Occipital lobe (tissue), 2 donors: ENCODE results near the gene MUC5AC. TPM values are rescaled to one million over a fixed set of nuclear protein-coding genes. Genes with fewer than 3 reads are reported as not detected.
"Not testable (repeated sequence)": the region's sequence is repeated elsewhere in the genome, so short reads cannot be mapped to it uniquely, and the experiment has no call there.

Experiments
- DNase-seq: peaks from one replicate; lab custom pipeline; 2025; lab: John Stamatoyannopoulos, UW
- total RNA-seq: library from RNA; depleted of rRNA; stranded (reverse); fragments of >200 nt; gene quantifications from one replicate; pipeline ENCODE4 v1.2.3, GENCODE V29; 2014

MUC5AC gene
- total RNA-seq, 1 donor from 2014 or later, result not detected

DNA sequence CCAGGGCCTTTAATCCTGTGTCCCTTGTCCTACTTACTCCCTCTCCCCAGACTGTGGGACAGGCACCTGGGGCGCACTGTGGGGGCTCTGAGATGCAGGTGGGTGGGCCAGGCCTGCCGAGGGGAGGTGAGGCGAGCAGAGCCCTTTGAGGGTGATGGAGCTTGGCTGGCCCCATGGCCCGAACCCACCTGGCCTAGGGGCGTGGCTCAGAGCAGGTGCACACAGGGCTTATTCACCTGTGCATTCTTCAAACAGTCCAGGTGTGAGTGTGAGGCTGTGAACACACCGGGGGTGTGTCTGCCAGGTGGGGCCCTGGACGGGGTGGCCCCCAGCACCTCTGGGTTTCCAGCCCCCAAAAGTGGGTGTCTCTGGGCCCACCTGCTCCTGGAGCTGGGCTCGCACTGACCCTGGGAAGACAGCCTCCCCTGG, 9.0 kb upstream of the MUC5AC start:
- DNase-seq, result no peak

DNA sequence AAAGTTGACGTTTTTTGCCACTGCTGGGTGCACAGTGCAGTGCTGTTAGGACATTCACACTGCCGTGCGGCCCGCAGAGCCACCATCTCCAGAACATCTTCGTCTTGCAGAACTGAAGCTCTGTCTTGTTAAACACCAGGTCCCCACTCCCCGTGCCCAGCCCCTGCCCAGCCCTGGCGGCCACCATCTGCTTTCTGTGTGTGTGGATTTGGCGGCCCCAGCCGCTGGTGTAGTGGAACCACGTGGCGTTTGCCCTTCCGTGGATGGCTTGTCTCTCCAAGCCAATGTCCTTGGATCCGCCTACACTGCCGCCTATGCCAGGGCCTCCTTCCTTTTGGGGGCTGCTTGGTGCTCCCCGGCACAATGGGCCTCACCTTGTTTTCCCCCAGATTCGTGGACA, 8.2 kb upstream of the MUC5AC start:
- DNase-seq, result no peak

DNA sequence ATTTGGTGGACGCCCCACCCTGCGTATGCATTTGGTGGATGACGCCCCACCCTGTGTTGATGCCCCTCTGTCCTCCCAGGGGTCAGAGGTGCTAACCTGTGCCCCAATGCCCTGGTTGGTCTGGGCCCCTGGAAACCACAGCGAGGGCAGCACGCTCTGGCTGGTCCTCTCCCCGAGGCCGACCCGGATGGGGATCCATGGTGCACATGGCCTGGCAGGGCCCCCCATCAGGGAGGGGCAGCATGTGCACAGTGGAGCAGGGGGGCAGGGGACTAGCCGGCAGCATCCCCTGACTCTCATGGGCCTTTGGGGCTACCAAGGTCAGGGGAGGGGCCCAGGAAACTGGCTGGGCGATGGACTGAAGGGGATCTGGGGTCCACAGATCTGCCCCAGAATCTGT, 7.6 kb upstream of the MUC5AC start:
- DNase-seq, result no peak

DNA sequence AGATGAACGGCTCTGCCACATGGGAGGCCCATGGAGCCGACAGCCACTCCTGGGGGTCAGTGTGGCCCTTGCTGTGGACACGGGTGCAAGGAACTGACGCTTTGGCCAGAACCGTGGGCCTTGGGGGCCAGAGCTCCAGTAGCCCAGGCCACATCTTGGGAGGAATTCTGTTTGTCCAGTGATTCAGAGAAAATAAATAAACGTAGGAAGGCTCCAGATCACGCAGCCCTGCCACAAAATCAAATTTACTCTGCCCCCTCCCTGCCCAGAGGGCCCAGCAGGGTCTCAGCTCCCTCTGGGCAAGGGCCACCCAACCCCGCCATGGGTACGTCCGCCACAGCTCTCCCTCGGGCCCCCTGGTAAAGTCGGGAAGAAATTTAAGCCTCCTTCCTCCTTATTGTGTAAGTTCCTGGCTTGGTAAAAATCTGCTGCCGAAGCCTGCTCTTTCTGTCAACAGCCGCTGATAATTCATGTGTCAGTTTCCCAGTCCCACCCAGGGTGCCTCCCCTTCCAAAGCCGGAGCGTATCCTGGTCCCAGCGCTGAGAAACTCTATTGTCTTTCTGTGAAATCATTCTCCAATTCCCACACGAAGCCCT, 6.9 kb upstream of the MUC5AC start:
- no peak for DNase-seq

DNA sequence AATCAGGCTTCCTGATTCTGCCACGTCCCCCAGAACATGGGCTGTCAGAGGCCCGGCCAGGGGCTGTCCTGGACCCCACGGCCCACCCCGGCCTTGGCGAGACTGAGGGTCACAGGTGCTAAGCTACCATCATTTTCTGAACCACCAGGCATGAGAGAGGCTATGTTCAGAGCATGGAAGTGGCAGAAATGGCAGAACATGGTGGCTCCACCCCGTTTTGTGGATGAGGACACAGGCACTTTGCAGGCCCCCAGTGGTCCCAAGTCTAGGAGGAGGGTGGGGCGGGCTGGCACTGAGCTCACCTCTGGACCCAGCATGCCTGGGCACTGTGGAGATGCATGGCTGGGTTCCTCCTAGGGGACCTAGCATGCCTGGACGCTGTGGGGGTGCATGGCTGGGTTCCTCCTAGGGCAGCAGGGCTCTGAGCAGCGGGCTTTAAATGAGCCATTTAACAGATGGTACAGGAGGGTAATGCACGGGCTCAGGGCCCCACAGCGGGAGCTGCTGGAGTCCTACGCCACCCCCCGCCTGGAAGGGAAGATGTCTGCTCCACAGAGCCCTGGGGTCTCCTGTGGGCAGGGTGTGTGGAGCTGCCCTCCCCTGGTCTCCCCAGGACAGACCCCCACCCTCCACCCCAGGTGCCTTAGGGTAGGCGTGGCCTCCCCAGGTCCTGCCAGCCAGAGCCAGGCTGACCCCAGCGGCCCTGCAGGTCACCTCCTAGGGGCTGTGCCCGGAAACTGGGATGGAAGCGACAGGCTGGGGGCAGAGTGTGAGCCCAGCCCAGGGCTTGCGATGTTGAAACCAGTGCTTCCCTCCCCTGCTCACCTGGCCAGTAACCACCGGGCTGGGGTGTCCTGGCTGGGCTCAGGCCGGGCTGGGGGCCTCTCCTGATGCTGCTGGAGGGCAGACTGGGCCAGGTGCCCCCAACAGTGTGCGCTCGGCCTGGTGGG, 6.1 kb upstream of the MUC5AC start:
- DNase-seq, result no peak

DNA sequence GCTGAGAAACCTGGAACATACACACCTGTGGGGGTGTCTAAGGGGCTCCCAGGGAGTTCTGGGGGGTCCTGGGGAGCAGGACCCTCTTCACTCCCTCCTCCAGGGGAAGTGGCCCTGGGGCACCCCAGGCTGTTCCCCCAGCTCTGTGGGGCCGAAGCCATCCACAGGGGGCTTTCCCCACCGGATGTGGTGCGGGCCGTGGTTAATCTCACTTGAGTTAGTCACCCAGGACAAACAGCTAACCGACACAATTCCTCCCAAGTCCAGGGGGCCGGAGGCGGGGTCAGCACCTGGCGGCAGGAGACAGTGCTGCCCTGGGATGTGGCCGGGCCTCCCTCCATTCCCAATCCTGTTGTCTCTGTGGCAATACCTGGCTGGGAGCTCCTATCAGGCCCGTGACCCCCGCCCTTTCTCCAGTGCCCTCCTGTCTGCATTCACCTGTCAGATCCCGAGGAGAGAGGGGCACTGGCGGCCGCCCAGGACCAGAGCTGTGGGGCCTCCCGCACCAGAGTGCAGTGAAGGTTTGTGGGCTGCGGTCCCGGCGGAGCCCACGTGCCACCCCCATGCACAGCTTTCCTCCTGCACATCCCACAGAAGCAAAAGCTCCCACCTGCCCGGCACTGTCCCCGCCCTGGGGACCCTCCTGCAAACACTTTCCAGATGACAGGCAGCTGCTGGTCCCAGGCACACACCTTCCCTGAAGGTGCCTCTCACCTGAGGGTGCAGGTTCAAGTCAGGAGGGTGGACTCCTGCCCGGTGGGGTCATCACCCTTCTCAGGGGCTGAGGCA, 5.2 kb upstream of the MUC5AC start:
- no peak for DNase-seq

DNA sequence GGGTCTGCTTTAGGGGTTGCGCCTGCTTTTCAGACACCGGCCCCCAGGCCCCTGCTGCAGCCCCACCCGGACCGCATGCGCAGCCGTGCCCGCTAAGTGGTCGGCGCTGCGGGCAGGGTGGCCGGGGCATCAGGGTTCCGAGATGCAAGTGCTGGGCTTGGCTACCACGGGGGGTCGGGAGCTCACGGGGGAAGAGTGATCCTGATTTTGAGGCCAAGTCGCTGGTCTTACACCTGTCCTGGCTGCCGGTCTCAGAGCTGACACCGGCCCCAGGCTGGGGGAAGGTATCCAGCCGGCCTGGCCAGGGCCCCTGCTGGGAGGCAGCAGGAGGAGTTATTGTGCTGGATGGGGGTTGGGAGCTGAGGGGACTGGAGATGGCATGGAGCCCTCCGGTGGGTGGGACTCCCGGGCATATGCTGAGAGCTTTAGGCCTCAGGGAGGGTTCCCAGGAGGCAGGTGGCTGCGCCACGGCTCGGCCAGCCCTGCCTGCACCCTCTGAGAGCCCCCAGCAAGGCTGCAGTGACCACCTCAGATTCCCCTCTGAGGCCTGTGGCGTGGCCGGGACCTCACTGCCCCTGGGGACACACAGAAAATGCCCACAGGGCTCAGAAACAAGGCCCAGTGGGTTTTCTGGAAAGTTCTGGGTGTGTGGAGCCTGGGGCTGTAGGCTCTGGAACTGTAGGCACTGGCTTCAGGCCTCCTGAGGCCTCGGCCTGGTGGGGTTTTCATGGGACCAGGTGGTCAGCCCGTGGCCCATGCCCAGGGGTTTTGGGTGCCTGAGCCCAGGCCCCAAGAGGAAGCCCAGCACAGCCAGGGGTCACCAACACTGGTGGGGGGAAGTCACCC, 4.4 kb upstream of the MUC5AC start:
- no peak for DNase-seq

DNA sequence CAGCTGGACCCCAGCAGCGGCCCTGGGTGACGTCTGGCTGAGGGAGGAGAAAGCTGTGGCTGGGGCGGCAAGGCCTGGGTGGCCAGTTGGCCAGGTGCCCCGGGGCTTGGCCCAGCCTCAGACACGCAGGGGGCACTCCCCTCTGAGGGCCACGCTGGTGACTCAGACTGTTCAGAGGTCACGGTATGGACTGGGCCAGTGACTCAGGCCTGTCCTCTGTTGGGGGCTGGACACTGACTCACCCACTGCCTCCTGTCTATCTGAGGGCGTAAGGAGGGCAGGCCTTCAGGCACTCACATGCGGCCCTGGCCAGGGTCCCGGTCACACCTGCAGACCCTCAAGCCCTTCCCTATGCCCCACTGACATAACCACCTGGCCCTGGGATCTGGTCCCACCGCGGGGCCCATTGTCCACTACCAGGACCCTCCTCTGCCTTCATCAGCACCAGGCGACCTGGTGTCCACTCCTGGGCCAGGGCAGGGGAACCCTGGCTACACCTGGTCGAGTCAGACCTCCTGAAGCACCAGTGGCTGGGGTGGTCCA, 3.7 kb upstream of the MUC5AC start:
- no peak for DNase-seq

DNA sequence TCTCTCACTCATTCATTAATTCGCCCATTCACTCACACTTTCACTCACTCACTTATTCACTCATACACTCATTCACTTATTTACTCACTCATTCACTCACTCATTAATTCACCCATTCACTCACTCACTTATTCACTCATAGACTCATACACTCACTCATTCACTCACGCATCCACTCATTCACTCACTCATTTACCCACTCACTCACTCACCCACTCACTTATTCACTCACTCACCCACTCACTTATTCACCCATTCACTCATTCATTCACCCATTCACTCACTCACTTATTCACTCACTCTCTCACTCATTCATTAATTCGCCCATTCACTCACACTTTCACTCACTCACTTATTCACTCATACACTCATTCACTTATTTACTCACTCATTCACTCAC, 3.1 kb upstream of the MUC5AC start:
- DNase-seq, result not testable (repeated sequence)

DNA sequence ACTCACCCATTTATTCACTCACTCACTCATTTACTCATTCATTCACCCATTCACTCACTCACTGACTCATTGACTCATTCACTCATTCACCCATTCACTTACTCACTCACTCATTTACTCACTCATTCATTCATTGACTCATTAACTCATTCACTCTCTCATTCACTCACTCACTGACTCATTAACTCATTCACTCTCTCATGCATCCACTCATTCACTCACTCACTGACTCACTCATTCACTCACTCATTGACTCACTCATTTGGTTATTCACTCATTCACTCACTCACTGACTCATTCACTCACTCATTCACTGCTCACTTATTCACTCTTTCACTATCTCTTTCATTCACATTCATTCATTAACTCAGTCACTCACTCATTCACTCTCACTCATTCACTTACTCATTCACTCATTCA, 2.5 kb upstream of the MUC5AC start:
- no peak for DNase-seq

DNA sequence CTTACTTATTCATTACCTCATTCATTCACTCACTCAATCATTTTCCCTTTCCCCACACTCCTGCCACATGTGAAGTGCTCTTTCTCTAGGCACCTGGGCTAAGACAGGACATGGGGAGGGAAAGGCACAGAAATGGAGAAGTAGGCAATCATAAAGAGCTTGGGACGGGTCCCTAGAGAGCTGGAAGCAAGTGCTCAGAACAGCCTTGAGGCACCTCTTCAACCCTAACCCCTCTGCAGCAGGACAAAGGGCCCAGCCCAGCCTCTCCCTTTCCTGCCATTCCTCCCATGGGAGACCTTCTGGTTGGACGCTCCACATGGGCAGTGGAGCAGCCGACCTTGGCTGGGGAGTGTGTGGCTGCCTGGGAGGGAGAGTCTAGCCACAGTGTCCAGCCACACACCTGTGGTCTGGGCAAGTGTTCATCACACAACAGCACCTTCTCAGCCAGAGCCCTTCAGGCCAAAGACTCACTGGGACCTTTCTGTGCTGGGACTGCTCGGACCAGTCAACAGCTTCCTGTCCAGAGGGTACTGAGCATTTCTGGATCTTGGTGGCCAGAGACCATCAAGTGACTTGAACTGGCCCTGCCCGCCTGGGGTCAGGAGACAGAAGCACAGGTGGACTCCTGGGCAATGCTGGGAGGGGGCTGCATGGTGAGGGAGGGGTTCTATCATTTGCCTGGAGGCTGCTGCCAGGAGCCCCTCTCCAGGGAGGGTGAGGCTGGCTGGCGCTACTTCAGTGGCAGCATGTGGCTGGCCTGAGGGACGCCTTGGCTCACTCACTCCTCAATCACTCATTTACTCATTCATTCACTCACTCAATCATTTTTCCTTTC, 1.0 kb upstream of the MUC5AC start:
- DNase-seq, result no peak

DNA sequence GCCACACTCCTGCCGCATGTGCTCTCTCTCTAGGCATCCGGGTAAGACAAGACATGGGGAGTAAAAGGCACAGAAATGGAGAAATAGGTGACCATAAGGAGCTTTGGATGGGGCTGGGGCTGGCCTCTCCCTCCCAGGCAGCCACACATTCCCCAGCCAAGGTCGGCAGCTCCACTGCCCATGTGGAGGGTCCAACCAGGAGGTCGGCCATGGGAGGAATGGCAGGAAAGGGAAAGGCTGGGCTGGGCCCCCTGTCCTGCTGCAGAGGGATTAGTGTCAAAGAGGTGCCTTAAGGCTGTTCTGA, 460 bp upstream of the MUC5AC start:
- DNase-seq, result no peak

DNA sequence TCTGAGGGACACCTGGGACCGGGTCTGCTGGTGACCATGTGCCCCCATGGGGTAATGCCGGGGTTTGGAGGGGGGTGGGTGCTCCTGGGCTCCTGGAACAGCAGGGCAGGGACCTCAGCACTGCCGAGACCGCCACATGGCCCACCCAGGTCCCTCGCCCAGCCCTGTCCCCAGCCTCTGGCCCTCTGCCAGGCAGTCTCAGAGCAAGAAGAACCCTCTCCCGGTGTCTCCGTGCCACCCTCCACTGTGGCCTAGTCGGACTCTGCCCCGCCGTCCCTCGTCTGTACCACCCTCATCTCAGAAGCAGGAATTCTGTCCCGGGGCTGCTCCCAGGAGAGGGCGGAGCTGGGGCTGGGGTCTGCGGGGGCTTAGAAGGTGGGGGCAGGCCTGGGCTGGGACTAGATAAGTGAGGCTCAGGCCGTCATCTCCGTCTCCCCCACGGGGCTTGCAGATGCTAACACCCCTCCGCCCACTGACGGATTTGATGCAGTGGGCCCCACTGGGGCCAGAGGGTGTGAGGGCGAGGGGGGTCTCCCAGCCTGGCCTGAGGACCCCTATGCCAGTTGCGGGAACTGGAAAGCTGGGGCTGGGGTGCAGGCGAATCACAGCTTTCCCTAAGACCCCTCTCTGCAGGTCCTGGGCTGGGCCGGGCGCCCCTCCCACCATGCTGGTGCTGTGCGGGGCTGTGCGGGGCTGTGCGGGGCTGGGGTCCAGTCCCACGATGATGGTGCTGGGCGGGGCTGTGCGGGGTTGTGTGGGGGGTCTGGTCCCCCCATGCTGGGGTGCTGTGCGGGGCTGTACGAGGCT, 1.1 kb downstream of the MUC5AC start:
- DNase-seq, result no peak

DNA sequence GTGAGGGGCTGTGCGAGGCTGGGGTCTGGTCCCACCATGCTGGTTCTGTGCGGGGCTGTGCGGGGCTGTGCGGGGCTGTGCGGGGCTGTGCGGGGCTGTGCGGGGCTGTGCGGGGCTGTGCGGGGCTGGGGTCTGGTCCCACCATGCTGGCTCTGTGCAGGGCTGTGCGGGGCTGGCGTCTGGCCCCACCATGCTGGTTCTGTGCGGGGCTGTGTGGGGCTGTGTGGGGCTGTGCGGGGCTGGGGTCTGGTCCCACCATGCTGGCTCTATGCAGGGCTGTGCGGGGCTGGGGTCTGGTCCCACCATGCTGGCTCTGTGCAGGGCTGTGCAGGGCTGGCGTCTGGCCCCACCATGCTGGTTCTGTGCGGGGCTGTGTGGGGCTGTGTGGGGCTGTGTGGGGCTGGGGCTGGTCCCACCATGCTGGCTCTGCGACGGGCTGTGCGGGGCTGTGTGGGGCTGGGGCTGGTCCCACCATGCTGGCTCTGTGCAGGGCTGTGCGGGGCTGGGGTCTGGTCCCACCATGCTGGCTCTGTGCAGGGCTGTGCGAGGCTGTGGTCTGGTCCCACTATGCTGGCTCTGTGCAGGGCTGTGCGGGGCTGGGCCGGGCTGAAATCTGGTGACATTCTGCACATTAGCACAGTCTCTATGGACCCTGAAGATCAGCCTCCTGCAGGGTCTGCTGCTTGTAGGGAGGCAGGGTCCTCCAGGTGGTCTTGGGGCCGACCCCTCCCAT, 1.9 kb downstream of the MUC5AC start:
- DNase-seq, result not testable (repeated sequence)

DNA sequence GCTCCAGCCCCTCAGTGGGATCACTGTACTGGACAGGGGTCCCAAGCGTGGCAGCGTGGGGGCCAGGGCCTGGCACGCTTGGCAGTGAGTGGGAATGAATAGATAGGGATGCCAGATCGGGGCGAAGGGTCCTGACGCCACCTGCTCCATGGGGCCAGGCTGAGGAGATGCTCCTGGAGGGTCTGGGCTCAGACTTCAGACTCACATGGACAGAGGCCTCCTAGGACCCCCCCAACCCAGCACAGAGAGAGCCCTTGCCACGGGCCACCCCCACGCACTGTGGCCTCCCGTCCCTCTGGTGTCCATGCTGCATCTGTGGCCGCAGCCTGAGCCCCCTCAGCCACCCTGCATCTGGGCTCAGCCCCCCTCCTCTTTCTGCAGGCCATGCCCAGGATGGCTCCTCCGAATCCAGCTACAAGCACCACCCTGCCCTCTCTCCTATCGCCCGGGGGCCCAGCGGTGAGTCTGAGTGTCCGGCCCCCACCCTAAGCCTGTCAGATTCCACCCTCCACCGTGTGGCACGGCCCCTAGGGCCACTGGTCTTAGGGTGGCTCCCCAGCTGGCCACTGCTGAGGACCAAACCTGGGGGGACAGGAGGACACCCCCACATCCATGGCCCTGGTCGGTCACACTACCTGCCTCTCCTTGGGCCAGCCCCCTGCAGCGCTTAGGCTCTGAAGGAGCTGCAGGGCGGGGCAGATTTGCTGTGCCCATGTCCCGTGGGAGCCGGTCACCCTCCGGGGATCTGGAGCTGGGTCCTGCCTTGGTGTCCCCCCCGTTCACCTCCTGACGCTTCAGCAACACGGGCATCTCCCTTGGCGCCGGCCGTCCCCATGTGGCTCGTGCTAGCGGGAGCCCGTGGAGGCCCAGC, 2.7 kb downstream of the MUC5AC start:
- no peak for DNase-seq

DNA sequence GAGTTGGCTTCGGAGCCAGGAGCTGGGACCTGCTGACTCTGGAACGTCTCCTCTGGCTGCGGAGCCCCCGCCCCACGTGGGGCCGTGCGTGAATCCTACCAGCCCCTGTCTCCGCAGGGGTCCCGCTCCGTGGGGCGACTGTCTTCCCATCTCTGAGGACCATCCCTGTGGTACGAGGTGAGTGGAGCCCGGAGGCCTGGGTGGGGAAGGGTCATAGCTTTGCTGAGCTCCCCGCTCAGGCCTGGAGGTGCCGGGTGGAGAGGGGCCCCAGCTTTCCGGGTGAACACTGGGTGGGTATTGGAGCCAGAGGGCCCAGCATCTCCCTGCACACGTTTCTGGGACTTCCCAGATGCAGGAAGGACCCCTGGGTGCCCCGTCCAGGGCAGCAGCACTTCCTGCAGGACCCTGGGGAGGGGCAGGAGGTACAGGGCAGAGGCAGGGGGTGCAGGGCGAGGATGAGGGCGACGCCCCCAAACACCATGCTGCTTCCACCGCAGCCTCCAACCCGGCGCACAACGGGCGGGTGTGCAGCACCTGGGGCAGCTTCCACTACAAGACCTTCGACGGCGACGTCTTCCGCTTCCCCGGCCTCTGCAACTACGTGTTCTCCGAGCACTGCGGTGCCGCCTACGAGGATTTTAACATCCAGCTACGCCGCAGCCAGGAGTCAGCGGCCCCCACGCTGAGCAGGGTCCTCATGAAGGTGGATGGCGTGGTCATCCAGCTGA, 3.8 kb downstream of the MUC5AC start:
- no peak for DNase-seq

DNA sequence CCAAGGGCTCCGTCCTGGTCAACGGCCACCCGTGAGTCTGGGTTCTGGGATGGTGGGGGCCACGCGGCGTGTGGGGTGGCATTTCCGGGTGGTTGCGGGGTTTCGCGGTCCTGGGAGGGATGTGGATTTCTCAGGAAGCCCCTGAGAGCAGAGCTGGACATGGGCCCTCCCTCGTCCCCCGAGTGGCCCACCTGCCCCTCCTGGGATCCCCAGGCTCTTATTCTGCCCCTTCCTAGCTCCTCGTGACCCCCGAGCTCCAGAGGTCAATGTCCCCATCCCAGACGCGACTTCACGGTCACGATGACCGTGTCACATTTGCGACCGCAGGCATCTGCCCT, 4.4 kb downstream of the MUC5AC start:
- DNase-seq, result no peak
